ENCODE results near the gene RASL10A.

DNA sequence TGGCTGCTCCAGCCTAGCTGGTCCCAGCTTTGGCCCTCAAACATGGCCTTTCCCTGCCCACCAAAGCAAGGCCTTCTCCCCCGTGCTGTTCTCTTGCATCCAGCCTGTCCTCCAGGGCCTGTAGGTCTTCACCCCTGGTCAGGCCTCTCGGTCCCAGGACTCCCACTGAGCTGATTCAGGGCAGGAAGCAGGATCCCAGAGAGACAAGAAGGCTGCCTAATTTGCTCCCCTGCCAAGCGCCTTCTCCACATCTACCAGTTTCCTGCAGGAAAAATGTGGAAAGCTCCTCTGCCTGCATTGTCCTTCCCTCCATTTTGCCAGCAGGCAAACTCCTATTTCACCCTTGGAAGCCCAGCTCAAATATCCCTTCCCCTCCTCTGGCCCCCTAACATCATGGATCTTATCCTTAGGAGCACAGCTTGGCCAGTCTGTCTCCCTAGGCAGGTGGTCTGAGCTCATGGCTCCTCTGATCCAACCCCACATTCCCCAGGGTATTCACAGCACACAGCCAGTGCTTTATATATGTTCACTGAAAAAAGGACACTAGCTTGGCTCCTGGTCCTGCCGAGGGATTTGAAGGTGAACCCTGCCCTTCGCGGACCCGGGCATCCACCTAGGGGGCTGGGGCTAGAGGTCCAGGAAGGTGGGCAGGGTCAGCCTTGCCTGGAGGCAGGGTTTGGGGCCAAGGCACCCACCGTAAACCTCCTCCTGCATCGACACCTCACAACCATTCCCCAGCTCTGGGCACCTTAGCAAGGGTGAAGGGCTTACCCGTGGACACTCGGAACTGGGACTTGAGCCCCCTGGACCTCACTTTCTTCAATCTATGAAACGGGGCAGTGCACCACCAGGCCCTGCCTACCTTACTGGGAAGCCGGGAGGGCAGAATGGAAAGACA, 48.7 kb downstream of the RASL10A start:
- TF ChIP-seq POLR2A (IDR thresholded peaks at IDR 0.05) (no peak), CTCF (IDR thresholded peaks at IDR 0.05) (no peak), POLR2AphosphoS5 (IDR thresholded peaks at IDR 0.05) (no peak)
